GM23248 (cell line): ENCODE data around the gene SERPIND1. TPM values are rescaled to one million over a fixed set of nuclear protein-coding genes. Genes with fewer than 3 reads are reported as not detected.

Experiments
- DNase-seq: peaks from one replicate; pipeline ENCODE4 v3.0.0-alpha.2; 2015
- H2AFZ ChIP-seq: fragments of 200-600 bp; sonication (generic); 2 replicates; pipeline ENCODE4 v1.6.1; 2016; ENCODE audit warnings: antibody characterized with exemption
- H3F3A ChIP-seq: fragments of 200-600 bp; sonication (generic); 2 replicates; pipeline ENCODE4 v1.6.1; 2016; ENCODE audit warnings: mild to moderate bottlenecking, antibody characterized with exemption, mixed run types; ENCODE audit not compliant: insufficient read depth
- H3K27ac ChIP-seq: fragments of 200-600 bp; sonication (generic); 2 replicates; pipeline ENCODE4 v1.5.1; 2016; ENCODE audit warnings: mild to moderate bottlenecking
- H3K27me3 ChIP-seq: fragments of 200-600 bp; sonication (generic); replicated peaks from 2 replicates; pipeline ENCODE4 v1.6.1; 2016; ENCODE audit warnings: mild to moderate bottlenecking; ENCODE audit not compliant: insufficient read depth
- H3K36me3 ChIP-seq: fragments of 200-600 bp; sonication (generic); 2 replicates; pipeline ENCODE4 v1.6.1; 2016; ENCODE audit warnings: low read depth, mild to moderate bottlenecking
- H3K4me1 ChIP-seq: fragments of 200-600 bp; sonication (generic); 2 replicates; pipeline ENCODE4 v1.6.1; 2016; ENCODE audit warnings: mild to moderate bottlenecking; ENCODE audit not compliant: insufficient read depth
- H3K4me2 ChIP-seq: fragments of 200-600 bp; sonication (generic); one replicate; pipeline ENCODE4 v1.6.1; 2016; ENCODE audit warnings: mild to moderate bottlenecking; ENCODE audit not compliant: unreplicated experiment
- H3K4me3 ChIP-seq: fragments of 200-600 bp; sonication (generic); 2 replicates; pipeline ENCODE4 v1.5.1; 2016; ENCODE audit warnings: mild to moderate bottlenecking
- H3K79me2 ChIP-seq: fragments of 200-600 bp; sonication (generic); 2 replicates; pipeline ENCODE4 v1.6.1; 2016; ENCODE audit warnings: mild to moderate bottlenecking; ENCODE audit not compliant: insufficient read depth
- H3K9ac ChIP-seq: fragments of 200-600 bp; sonication (generic); 2 replicates; pipeline ENCODE4 v1.6.1; 2016; ENCODE audit warnings: mild to moderate bottlenecking
- H3K9me2 ChIP-seq: fragments of 200-600 bp; sonication (generic); 2 replicates; pipeline ENCODE4 v1.6.1; 2016; ENCODE audit warnings: mixed run types, mild to moderate bottlenecking, moderate library complexity; ENCODE audit not compliant: insufficient read depth
- H3K9me3 ChIP-seq: fragments of 200-600 bp; sonication (generic); one replicate; pipeline ENCODE4 v1.6.1; 2017; ENCODE audit warnings: low read depth
- H4K20me1 ChIP-seq: fragments of 200-600 bp; sonication (generic); 2 replicates; pipeline ENCODE4 v1.6.0; 2016; ENCODE audit not compliant: insufficient read depth
- EZH2 ChIP-seq: fragments of 200-600 bp; sonication (generic); IDR thresholded peaks from 2 replicates; pipeline ENCODE4 v1.6.1; 2018; ENCODE audit warnings: antibody characterized with exemption, mild to moderate bottlenecking; ENCODE audit not compliant: insufficient read depth, poor library complexity, severe bottlenecking
- EZH2phosphoT487 ChIP-seq: fragments of 200-600 bp; sonication (generic); IDR thresholded peaks from 2 replicates; pipeline ENCODE4 v1.6.1; 2018; ENCODE audit warnings: antibody characterized with exemption, moderate library complexity, mild to moderate bottlenecking, low read depth; ENCODE audit not compliant: insufficient read depth
- WGBS, 2 experiments: methylation state at CpG; one replicate each; pipeline ENCODE4 v1.1.6; 2015 to 2017; ENCODE audit warnings: low lambda C conversion rate in 2 of 2, low coverage in 1 of 2; ENCODE audit errors: missing lambda C conversion rate in 2 of 2; 5-methylcytosine and 5-hydroxymethylcytosine counted together
- in situ Hi-C: fragments of 300-500 bp; cut with MboI; formaldehyde crosslinking; loops from 2 replicates; pipeline ENCODE4 v1.15.0; 2020
- polyA plus RNA-seq: library from polyadenylated mRNA; unstranded; fragments of >200 nt; fragmentation: Nextera tagmentation; extraction: Ambion mirVana; gene quantifications from 2 replicates; pipeline ENCODE4 v1.2.1, GENCODE V29; 2016
- total RNA-seq: library from RNA; depleted of rRNA; stranded (reverse); fragments of >200 nt; shearing (Covaris generic); gene quantifications from 2 replicates; pipeline ENCODE4 v1.2.3, GENCODE V29; 2014

SERPIND1 gene
- total and polyA plus RNA-seq, 2 experiments from 2014 or later: 0.26 TPM; not detected in 1

- H3K9ac ChIP-seq: peak overlapping the region; percentile 44; the same call in 1 of the 2 replicates
- no peaks in the 10 kb centered on the region for H4K20me1 ChIP-seq
- no peaks in the 10 kb centered on the region for H3K27me3 ChIP-seq
- no peak overlapping the region for H3K4me3 ChIP-seq
- H3K4me1 ChIP-seq: peaks cover 23% of the 10 kb centered on the region
- WGBS, 2 experiments: 27 to 28% methylated on average over 4 of the region's 4 CpGs
- H3K4me2 ChIP-seq: peak overlapping the region; percentile 33
- peak overlapping the region; percentile 79 for H3K27ac ChIP-seq
- peaks cover 13% of the 10 kb centered on the region; the same call in 1 of the 2 replicates for H3K36me3 ChIP-seq
- TF ChIP-seq EZH2phosphoT487: no peak
- TF ChIP-seq EZH2: no peak
- DNase-seq: peak; percentile 97
- peaks cover 32% of the 10 kb centered on the region for H3F3A ChIP-seq
- H3K79me2 ChIP-seq: no peaks in the 10 kb centered on the region
- H3K9me2 ChIP-seq: no peaks in the 10 kb centered on the region
- H2AFZ ChIP-seq: peak overlapping the region; percentile 50; the same call in 1 of the 2 replicates
- in situ Hi-C loops: no loop called here
- H3K9me3 ChIP-seq: no peaks in the 10 kb centered on the region
Observed at GRCh38 chr22:20807315-20807752, 33.4 kb downstream of the SERPIND1 start.

GRCh38 chr22:20808844-20809243, 34.9 kb downstream of the SERPIND1 start:
- Histone ChIP-seq H3K9ac (no peak overlapping the region), H3K4me3 (no peak overlapping the region), H3K9me3 (no peaks in the 10 kb centered on the region), H3K4me2 (no peak overlapping the region), H3K79me2 (no peaks in the 10 kb centered on the region), H3K27me3 (no peaks in the 10 kb centered on the region), H3F3A (peaks cover 32% of the 10 kb centered on the region), H3K36me3 (peaks cover 21% of the 10 kb centered on the region), H3K4me1 (peaks cover 23% of the 10 kb centered on the region), H3K9me2 (no peaks in the 10 kb centered on the region), H3K27ac (no peak overlapping the region), H2AFZ (no peak overlapping the region), H4K20me1 (no peaks in the 10 kb centered on the region)
- 97% methylated on average over 4 of the region's 4 CpGs for WGBS, 2 experiments
- TF ChIP-seq EZH2 (no peak), EZH2phosphoT487 (no peak)
- no peak for DNase-seq
- in situ Hi-C loops: no loop called here

- Histone ChIP-seq H3K79me2 (no peaks in the 10 kb centered on the region), H4K20me1 (no peaks in the 10 kb centered on the region), H3K9ac (no peak overlapping the region), H3K9me3 (no peaks in the 10 kb centered on the region), H3K27ac (no peak overlapping the region), H3K4me2 (no peak overlapping the region), H3K36me3 (peaks cover 16% of the 10 kb centered on the region), H3K4me3 (no peak overlapping the region), H3F3A (peaks cover 32% of the 10 kb centered on the region), H2AFZ (no peak overlapping the region), H3K4me1 (peaks cover 23% of the 10 kb centered on the region), H3K9me2 (no peaks in the 10 kb centered on the region), H3K27me3 (no peaks in the 10 kb centered on the region)
- DNase-seq: no peak
- TF ChIP-seq EZH2phosphoT487 (no peak), EZH2 (no peak)
- 85 to 89% methylated on average over 6 of the region's 6 CpGs for WGBS, 2 experiments
- in situ Hi-C loops: no loop called here
Observed at GRCh38 chr22:20809538-20810185, 35.7 kb downstream of the SERPIND1 start.

DNA sequence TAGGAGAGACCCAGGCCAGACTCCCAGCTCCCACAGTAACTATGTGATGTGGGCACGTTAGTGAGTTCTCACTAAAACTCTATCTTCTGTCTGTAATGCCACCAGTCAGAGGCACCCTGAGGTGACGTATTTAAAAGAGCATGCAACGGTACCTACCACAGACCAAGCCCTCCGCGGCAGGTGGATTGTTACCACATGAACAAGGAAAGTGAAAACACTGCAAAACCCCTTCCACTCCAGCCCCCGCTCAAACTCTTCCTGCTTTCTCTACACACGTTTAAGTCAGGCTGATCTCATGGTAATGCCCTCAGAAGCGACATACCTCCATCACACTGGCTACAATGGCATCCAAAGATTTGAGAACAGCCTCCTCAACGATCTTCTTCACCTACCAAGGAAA, 36.7 kb downstream of the SERPIND1 start:
- DNase-seq: no peak
- no peaks in the 10 kb centered on the region for H3K27me3 ChIP-seq
- H3K9me3 ChIP-seq: no peaks in the 10 kb centered on the region
- H3K9ac ChIP-seq: no peak overlapping the region
- no peak overlapping the region for H2AFZ ChIP-seq
- no peaks in the 10 kb centered on the region for H3K79me2 ChIP-seq
- no peaks in the 10 kb centered on the region for H4K20me1 ChIP-seq
- no peak overlapping the region for H3K4me3 ChIP-seq
- WGBS, 2 experiments: 90 to 92% methylated on average over 9 of the region's 9 CpGs
- no peak for TF ChIP-seq EZH2
- no peak for TF ChIP-seq EZH2phosphoT487
- no peaks in the 10 kb centered on the region for H3K9me2 ChIP-seq
- peaks cover 32% of the 10 kb centered on the region for H3F3A ChIP-seq
- in situ Hi-C loops: no loop called here
- peaks cover 16% of the 10 kb centered on the region for H3K36me3 ChIP-seq
- peaks cover 23% of the 10 kb centered on the region for H3K4me1 ChIP-seq
- H3K27ac ChIP-seq: no peak overlapping the region
- no peak overlapping the region for H3K4me2 ChIP-seq
